Spinal cord (tissue), 10 donors: Measurements from ENCODE around the gene RASSF7. TPM values are rescaled to one million over a fixed set of nuclear protein-coding genes. Genes with fewer than 3 reads are reported as not detected.

ENCODE experiments used
- DNase-seq, 6 donors: peaks; one replicate each; pipeline versions ENCODE4 v3.0.0 to v3.0.0-alpha.2; 2013 to 2015; ENCODE audit warnings: low spot score in 6 of 6, low read depth in 4 of 6
- H3K27ac ChIP-seq: one replicate; pipeline ENCODE4 v1.5.1; 2013; ENCODE audit warnings: low read depth, low read length, control low read depth
- H3K27me3 ChIP-seq: one replicate; pipeline ENCODE4 v1.6.1; 2013; ENCODE audit warnings: low read length; ENCODE audit not compliant: control insufficient read depth, insufficient read depth
- H3K36me3 ChIP-seq: one replicate; pipeline ENCODE4 v1.6.1; 2013; ENCODE audit warnings: low read length; ENCODE audit not compliant: control insufficient read depth, insufficient read depth
- H3K4me1 ChIP-seq: one replicate; pipeline ENCODE4 v1.6.1; 2013; ENCODE audit warnings: low read length; ENCODE audit not compliant: control insufficient read depth, insufficient read depth
- H3K4me3 ChIP-seq: one replicate; pipeline ENCODE4 v1.5.1; 2013; ENCODE audit warnings: low read depth, low read length, control low read depth
- H3K9me3 ChIP-seq: one replicate; pipeline ENCODE4 v1.6.1; 2013; ENCODE audit warnings: low read length; ENCODE audit not compliant: control insufficient read depth, insufficient read depth
- WGBS: methylation state at CpG from one replicate; pipeline ENCODE4 v1.1.5; 2013; ENCODE audit warnings: missing lambda C conversion rate; ENCODE audit not compliant: insufficient coverage; 5-methylcytosine and 5-hydroxymethylcytosine counted together
- polyA plus RNA-seq, 2 donors: library from polyadenylated mRNA; unstranded; fragments of 120-200 nt; gene quantifications; one replicate each; pipeline ENCODE4 v1.2.1, GENCODE V29; 2013; ENCODE audit not compliant: insufficient read length in 2 of 2
- total RNA-seq, 2 donors: library from RNA; depleted of rRNA in 1 of 2; stranded (reverse); fragments of 120-200 nt in 1 of 2; fragments of >200 nt in 1 of 2; gene quantifications; one replicate each; pipeline versions ENCODE4 v1.2.3 to v1.2.4, GENCODE V29; 2013 to 2014
- donor health status: healthy.

Gene RASSF7
- total and polyA plus RNA-seq, 4 donors, result 9.2 to 36.8 (median 22.1) TPM

DNA sequence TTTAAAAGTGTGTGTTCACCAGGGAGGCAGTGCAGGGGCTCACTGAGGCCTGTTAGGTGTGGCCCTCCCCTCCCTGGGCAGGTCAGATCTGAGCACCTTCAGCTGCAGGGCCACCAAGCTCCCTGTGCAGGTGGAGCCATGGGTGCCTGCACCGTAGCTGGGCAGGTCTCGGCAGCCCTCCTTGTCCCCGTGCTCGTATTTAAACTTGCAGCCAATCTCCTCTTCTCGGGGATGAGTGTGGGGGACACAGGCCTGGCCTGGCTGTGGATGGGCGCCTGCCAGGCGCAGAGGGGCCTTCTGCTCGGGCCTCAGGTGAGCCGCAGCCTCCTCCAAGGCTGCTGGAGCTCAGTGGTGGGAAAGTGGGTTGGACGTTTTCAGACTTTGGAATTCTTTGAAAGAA is 34.6 kb downstream of the RASSF7 start:
- Histone ChIP-seq H3K4me1 (no peaks in the 10 kb centered on the region), H3K4me3 (no peak overlapping the region), H3K9me3 (no peaks in the 10 kb centered on the region), H3K27me3 (no peaks in the 10 kb centered on the region), H3K36me3 (peaks cover 96% of the 10 kb centered on the region), H3K27ac (no peak overlapping the region)
- WGBS, result 92% methylated on average over 9 of the region's 10 CpGs
- DNase-seq, result no peak

DNA sequence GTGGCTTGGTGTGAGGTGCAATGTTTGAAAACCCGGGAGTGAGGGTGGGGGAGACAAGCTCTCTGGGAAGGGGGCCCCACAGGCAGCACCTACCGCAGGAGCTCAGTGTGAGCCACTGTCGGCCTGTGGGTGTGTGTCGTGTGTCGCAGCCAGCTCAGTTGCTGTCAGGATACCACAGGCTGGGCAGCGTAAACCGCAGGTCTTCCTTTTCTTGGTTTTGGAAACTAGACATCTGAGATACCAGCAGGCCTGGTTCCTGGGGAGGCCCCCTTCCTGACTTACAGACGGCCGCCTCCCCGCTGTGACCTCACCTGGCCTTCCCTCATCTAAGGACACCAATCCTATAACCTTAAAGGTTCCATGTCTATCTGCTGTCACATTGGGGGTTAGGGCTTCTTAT is 35.6 kb downstream of the RASSF7 start:
- peaks cover 94% of the 10 kb centered on the region for H3K36me3 ChIP-seq
- no peaks in the 10 kb centered on the region for H3K27me3 ChIP-seq
- no peaks in the 10 kb centered on the region for H3K4me1 ChIP-seq
- H3K4me3 ChIP-seq, result no peak overlapping the region
- DNase-seq, result no peak
- no peak overlapping the region for H3K27ac ChIP-seq
- 93% methylated on average over 7 of the region's 10 CpGs for WGBS
- no peaks in the 10 kb centered on the region for H3K9me3 ChIP-seq

DNA sequence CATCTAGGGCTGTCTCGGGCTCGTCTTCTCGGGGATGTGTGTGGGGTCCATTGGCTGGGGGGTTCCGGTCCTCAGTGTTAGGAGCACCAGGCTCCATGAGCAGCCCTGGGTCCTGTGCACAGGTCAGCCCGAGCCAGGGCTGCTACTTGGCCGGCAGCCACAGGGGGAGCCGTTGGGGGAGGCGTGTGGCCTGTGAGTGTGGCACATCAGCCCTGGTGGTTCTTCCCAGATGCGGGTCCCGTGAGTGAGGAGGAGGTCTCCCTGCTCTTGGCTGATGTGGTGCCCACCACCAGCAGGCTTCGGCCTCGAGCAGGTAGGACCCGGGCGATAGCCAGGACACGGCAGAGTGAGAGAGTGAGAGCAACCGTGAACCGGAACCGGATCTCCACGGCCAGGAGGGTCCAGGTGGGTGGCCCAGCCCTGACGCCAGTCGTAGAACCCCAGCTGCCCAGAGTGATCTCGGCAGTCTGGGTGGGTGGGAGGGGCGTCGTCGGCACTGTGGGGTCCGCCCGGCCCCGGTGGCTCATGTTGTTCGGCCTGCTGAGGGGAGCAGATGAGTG is 36.5 kb downstream of the RASSF7 start:
- Histone ChIP-seq H3K4me3 (no peak overlapping the region), H3K4me1 (no peaks in the 10 kb centered on the region), H3K9me3 (no peaks in the 10 kb centered on the region), H3K27ac (no peak overlapping the region), H3K27me3 (no peaks in the 10 kb centered on the region), H3K36me3 (peaks cover 95% of the 10 kb centered on the region)
- 92% methylated on average over 29 of the region's 29 CpGs for WGBS
- no peak for DNase-seq

DNA sequence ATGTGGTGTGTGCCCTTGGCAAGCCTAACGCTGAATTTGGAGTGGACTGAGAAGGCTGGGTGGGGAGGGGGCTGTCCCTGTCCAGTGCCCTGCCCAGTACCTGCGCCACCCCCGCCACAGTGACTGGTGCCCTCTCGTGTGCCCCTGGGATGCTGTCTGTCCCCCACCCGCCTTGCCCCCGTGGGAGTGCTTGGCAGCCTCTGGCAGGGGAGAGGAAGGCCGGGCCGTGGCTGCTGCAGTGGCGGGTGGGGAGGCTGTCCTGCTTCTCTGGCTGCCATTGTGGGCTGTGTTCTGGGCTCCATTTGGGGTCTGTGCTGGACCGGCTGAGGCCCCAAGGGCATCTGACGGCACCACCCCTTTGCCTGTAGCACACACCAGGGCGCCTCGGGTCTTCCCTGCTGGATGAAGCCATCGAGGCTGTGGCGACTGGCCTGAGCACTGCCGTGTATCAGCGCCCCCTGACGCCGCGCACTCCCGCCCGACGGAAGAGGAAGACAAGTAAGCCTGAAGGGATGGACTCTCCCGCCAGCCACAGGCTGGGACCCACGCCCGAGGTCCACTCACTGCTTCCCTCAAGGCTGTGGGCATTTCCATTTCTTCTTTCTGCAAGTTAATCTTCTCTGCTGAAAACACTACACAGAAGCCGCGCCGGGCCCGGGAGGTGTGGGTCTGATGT is 37.4 kb downstream of the RASSF7 start:
- Histone ChIP-seq H3K27ac (no peak overlapping the region), H3K4me3 (no peak overlapping the region), H3K4me1 (no peaks in the 10 kb centered on the region), H3K36me3 (peaks cover 95% of the 10 kb centered on the region), H3K9me3 (no peaks in the 10 kb centered on the region), H3K27me3 (no peaks in the 10 kb centered on the region)
- 95% methylated on average over 27 of the region's 30 CpGs for WGBS
- no peak for DNase-seq

DNA sequence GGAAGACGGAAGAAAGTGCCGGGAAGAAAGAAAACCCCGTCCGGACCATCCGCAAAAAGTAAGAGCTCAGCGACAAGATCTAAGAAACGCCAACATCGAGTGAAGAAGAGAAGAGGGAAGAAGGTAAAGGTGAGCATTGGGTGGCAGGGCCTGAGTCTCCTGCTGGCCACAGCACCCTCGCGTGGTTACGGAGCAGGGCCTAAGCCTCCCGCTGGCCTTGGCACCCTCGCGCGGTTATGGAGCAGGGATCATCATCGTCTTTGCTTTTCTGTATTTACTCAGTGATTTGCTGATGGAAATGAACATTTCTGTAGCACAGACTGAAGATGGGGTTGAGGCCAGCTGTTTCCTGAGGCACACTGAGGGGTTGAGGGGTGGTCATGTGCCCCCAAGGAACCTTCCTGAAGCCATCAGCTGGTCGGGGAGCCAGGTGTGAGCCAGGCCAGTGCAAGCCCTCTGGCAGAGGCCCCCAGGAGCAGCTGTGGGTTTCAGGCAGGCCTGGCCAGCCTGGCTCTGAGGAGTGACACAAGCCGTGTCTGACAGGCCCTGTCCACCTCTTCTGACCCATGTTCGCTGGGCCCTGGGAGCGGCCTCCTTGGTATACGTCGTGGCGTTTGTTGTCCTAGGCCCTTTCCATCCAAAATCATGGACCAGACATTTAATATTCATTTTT is 40.9 kb downstream of the RASSF7 start:
- peaks cover 97% of the 10 kb centered on the region for H3K36me3 ChIP-seq
- WGBS, result 99% methylated on average over 20 of the region's 23 CpGs
- DNase-seq, result no peak

DNA sequence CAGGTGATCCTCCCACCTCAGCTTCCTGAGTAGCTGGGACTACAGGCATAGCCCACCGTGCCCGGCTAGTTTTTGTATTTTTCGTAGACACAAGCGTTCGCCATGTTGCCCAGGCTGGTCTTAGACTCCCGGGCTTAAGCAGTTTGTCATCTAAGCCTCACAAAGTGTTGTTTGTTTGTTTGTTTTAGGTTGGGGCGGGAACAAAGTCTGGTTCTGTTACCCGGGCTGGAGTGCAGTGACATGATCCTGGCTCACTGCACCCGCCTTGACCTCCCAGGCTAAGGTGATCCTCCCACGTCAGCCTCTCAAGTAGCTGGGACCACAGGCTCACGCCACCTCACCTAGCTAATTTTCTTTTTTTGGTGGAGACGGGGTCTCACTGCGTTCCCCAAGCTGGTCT is 42.4 kb downstream of the RASSF7 start:
- Histone ChIP-seq H3K27me3 (no peaks in the 10 kb centered on the region), H3K9me3 (no peaks in the 10 kb centered on the region), H3K27ac (no peak overlapping the region), H3K36me3 (peaks cover 97% of the 10 kb centered on the region), H3K4me1 (no peaks in the 10 kb centered on the region), H3K4me3 (no peak overlapping the region)
- DNase-seq, result no peak
- 95% methylated on average over 12 of the region's 13 CpGs for WGBS

More for the DNA sequence above, 40.9 kb downstream of the RASSF7 start:
- Histone ChIP-seq H3K27me3 (no peaks in the 10 kb centered on the region), H3K9me3 (no peaks in the 10 kb centered on the region), H3K4me3 (no peak overlapping the region), H3K4me1 (no peaks in the 10 kb centered on the region), H3K27ac (no peak overlapping the region)

DNA sequence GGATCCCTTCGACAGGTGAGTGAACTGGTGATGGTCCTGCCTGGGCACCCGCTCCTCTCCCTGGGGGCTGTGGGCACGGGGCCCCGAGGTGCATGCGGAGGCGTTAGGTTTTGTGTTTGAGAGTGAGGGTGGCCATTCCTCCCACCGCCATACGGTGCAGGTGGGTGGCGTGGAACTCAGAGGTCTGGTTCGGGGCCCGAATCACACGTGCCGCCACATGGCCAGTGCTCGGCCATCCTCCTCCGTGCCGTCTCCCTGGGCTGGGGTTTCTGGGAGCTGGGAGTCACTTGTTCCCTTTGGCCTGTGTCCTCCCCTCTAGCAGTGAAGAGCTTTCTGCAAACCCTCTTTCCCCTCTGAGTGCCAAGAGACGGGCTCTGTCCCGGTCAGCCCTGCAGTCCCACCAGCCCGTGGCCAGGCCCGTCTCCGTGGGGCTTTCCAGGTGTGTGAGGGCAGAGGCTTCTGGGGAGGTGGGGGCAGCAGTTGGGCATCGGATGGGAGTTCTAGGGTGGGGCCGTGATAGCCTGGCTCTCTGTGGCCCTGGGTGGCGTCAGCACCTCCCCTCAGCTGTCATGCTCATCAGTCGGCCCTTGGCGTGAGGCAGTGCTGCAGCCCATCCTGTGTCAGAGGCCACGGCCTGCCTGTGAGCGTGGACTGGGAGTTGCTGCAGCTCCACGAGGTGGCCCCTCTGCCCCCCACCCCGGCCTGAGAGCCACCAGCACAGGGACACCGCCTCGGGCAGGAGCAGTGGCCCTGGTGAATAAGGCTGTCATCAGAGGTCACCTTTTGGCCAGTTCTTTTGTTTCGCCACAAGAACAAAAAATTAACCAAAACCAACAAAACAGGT is 44.7 kb downstream of the RASSF7 start:
- Histone ChIP-seq H3K4me1 (no peaks in the 10 kb centered on the region), H3K27ac (no peak overlapping the region), H3K9me3 (no peaks in the 10 kb centered on the region), H3K27me3 (no peaks in the 10 kb centered on the region), H3K4me3 (no peak overlapping the region), H3K36me3 (peaks cover 97% of the 10 kb centered on the region)
- no peak for DNase-seq
- WGBS, result 97% methylated on average over 28 of the region's 33 CpGs

DNA sequence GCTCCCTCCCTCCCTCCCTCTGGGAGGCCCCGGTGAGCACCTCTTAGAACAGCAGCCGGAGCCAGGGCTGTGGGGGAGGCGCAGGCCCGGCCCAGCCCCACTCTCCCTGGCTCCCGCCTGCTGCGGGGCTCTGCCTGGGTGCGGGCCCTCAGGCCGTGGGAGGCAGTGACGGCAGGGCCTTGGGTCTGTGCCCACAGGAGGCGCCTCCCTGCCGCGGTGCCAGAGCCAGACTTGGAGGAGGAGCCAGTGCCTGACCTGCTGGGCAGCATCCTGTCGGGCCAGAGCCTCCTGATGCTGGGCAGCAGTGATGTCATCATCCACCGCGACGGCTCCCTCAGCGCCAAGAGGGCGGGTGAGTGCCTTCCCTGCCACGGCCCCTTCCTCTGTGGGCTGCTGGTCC is 45.5 kb downstream of the RASSF7 start:
- no peak for DNase-seq
- no peaks in the 10 kb centered on the region for H3K4me1 ChIP-seq
- no peak overlapping the region for H3K27ac ChIP-seq
- H3K9me3 ChIP-seq, result no peaks in the 10 kb centered on the region
- 85% methylated on average over 16 of the region's 19 CpGs for WGBS
- no peaks in the 10 kb centered on the region for H3K27me3 ChIP-seq
- no peak overlapping the region for H3K4me3 ChIP-seq
- peaks cover 99% of the 10 kb centered on the region for H3K36me3 ChIP-seq

DNA sequence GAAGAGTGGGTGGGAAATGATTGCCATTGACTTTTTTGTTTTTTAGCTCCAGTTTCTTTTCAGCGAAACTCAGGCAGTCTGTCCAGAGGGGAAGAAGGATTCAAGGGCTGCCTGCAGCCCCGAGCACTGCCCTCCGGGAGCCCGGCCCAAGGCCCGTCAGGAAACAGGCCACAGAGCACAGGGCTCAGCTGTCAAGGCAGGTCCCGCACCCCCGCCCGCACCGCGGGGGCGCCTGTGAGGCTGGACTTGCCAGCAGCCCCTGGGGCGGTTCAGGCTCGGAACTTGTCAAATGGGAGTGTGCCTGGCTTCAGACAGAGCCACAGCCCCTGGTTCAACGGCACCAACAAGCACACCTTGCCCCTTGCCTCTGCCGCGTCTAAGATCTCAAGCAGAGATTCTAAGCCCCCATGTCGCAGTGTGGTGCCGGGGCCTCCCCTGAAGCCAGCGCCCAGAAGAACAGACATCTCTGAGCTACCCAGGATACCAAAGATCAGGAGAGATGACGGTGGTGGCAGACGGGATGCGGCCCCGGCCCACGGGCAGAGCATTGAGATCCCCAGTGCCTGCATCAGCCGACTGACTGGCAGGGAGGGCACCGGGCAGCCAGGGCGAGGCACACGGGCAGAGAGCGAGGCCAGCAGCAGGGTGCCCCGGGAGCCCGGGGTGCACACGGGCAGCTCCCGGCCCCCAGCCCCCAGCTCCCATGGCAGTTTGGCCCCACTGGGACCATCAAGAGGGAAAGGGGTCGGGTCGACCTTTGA is 46.4 kb downstream of the RASSF7 start:
- Histone ChIP-seq H3K4me3 (no peak overlapping the region), H3K27ac (no peak overlapping the region), H3K9me3 (no peaks in the 10 kb centered on the region), H3K4me1 (no peaks in the 10 kb centered on the region), H3K27me3 (no peaks in the 10 kb centered on the region), H3K36me3 (peaks cover 99% of the 10 kb centered on the region)
- no peak for DNase-seq
- WGBS, result 93% methylated on average over 34 of the region's 35 CpGs
